PC-9 (cell line): ENCODE data around the gene KLC1. TPM values are rescaled to one million over a fixed set of nuclear protein-coding genes. Genes with fewer than 3 reads are reported as not detected.
"Not testable (repeated sequence)": the region's sequence is repeated elsewhere in the genome, so short reads cannot be mapped to it uniquely, and the experiment has no call there.

ENCODE experiments used
- BruUV-seq: library from RNA; stranded (reverse); fragments of 400-500 nt; replicated peaks from 2 replicates; lab custom pipeline; 2021; lab: Mats Ljungman, UMichigan
- CTCF ChIA-PET: fragments of 300-600 bp; sonication (Branson Sonifier 250); formaldehyde crosslinking; loops from one replicate; lab custom pipeline; 2022; ENCODE audit warnings: antibody characterized with exemption; lab: Charles Lee
- POLR2A ChIA-PET: fragments of 300-600 bp; sonication (Branson Sonifier 250); formaldehyde crosslinking; loops from one replicate; lab custom pipeline; 2022; ENCODE audit warnings: antibody characterized with exemption; ENCODE audit not compliant: unreplicated experiment; lab: Charles Lee
- DNase-seq, 2 experiments: peaks; one replicate each; pipeline versions ENCODE4 v3.0.0 to v3.0.0-alpha.2; 2015 to 2022; ENCODE audit warnings: mixed read lengths in 1 of 2
- H2AFZ ChIP-seq: fragments of 200-600 bp; sonication (generic); 2 replicates; pipeline ENCODE4 v1.8.1; 2017; ENCODE audit warnings: antibody characterized with exemption
- H3F3A ChIP-seq: fragments of 200-600 bp; sonication (generic); 2 replicates; pipeline ENCODE4 v1.8.1; 2017; ENCODE audit warnings: antibody characterized with exemption, mild to moderate bottlenecking, low read depth; ENCODE audit not compliant: insufficient read depth
- H3K27ac ChIP-seq: fragments of 200-600 bp; sonication (generic); 2 replicates; pipeline ENCODE4 v1.6.1; 2016; ENCODE audit warnings: mixed run types
- H3K27me3 ChIP-seq: fragments of 200-600 bp; sonication (generic); 2 replicates; pipeline ENCODE4 v1.6.1; 2016; ENCODE audit warnings: low read depth, mixed run types; ENCODE audit not compliant: insufficient read depth
- H3K36me3 ChIP-seq: fragments of 200-600 bp; sonication (generic); 2 replicates; pipeline ENCODE4 v1.6.1; 2016; ENCODE audit warnings: low read depth, mixed run types
- H3K4me1 ChIP-seq: fragments of 200-600 bp; sonication (generic); replicated peaks from 2 replicates; pipeline ENCODE4 v1.6.1; 2016; ENCODE audit warnings: mixed run types; ENCODE audit not compliant: insufficient read depth
- H3K4me2 ChIP-seq: fragments of 200-600 bp; sonication (generic); 2 replicates; pipeline ENCODE4 v1.6.1; 2017; ENCODE audit warnings: mixed run types
- H3K4me3 ChIP-seq: fragments of 200-600 bp; sonication (generic); 2 replicates; pipeline ENCODE4 v1.6.1; 2016; ENCODE audit warnings: mixed run types
- H3K79me2 ChIP-seq: fragments of 200-600 bp; sonication (generic); 2 replicates; pipeline ENCODE4 v1.6.1; 2017; ENCODE audit warnings: low read depth, mixed run types
- H3K9me2 ChIP-seq: fragments of 200-600 bp; sonication (generic); 2 replicates; pipeline ENCODE4 v1.8.1; 2017; ENCODE audit warnings: mild to moderate bottlenecking; ENCODE audit not compliant: insufficient read depth
- H3K9me3 ChIP-seq: fragments of 200-600 bp; sonication (generic); 2 replicates; pipeline ENCODE4 v1.8.1; 2016; ENCODE audit warnings: low read depth; ENCODE audit not compliant: insufficient read depth
- H4K20me1 ChIP-seq: fragments of 200-600 bp; sonication (generic); 2 replicates; pipeline ENCODE4 v1.8.1; 2017; ENCODE audit not compliant: insufficient read depth
- EZH2 ChIP-seq: fragments of 200-600 bp; sonication (generic); IDR thresholded peaks from 2 replicates; pipeline ENCODE4 v1.8.0; 2017; ENCODE audit warnings: antibody characterized with exemption, low read depth
- intact Hi-C: fragments of 100-400 bp; cut with micrococcal nuclease; formaldehyde crosslinking; loops from one replicate; pipeline ENCODE4 v1.10.0; 2022; ENCODE audit not compliant: unreplicated experiment
- total RNA-seq: library from RNA; stranded (reverse); gene quantifications from 2 replicates; pipeline ENCODE4 v1.2.3, GENCODE V29; 2021
- TF ChIP-seq, protein P1 (sequence below): fragments of 200-600 bp; sonication (generic); conservative IDR thresholded peaks from 2 replicates; pipeline ENCODE4 v1.6.1; 2017; ENCODE audit warnings: mixed run types, antibody characterized with exemption, mild to moderate bottlenecking, moderate library complexity

KLC1 gene
- total RNA-seq, 1 experiment from 2014 or later = 254 TPM

DNA sequence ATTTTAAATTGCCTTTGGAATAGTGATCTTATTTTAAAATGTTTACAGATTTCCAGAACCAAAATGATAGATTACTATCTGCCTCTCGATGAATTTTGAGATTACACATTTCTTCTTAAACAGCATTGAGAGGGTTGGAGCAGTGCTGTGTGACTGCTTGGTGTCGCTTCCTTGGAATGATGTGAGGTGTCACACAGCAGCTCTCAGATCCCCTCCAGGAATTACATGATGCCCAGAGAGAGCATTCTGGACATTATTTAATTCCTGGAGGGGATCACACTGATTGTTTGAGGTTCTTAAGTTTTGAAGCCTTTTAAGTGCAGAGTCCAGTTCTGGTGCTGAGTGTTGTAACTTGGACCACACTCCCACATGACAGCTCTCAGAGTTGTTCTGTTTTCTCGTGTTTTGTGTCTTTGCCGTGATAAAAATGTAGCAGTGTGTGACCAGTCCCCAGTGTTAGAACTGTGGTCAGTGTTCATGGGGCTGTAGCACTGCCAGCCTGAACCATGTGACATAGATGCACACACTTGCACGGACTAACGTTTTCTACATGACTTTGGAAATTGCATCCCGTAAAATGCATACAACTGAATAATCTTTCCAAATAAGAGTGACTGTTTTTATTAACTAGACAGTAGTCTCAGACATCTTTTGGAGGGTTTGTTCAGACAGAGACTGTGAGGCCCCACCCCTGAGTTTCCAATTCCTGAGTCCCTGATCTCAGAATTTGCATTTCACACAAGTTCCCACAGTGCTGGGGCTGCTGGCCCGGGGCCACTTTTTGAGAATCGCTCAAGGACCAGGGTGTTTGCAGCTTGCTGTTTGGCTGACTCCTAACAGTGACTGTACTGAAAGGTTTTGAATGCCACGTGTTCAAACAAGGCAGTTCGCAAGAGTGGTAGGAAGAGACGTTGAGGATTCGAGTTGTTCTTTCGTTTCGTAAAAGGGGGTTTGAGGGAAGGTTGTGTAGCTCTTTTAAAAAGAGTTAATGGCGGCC, 60.2 kb downstream of the KLC1 start:
- POLR2A ChIA-PET = interaction anchor here (0.6 kb wide), 1 partner anchor 1112 kb away, joined by 3 read pairs; no protein-coding TSS in a partner anchor
- Histone ChIP-seq H3K36me3 (peaks cover 71% of the 10 kb centered on the region), H3K27me3 (no peaks in the 10 kb centered on the region), H3F3A (peaks cover 84% of the 10 kb centered on the region), H3K4me3 (no peak overlapping the region), H3K4me2 (no peak overlapping the region), H4K20me1 (peaks cover 89% of the 10 kb centered on the region), H3K4me1 (peaks cover 15% of the 10 kb centered on the region), H3K9me2 (no peaks in the 10 kb centered on the region), H3K79me2 (no peaks in the 10 kb centered on the region), H2AFZ (no peak overlapping the region), H3K27ac (no peak overlapping the region), H3K9me3 (no peaks in the 10 kb centered on the region)
- no TSS peak for BruUV-seq
- no peak for DNase-seq
- TF ChIP-seq EZH2 = no peak
- TF ChIP-seq, protein P1, sequence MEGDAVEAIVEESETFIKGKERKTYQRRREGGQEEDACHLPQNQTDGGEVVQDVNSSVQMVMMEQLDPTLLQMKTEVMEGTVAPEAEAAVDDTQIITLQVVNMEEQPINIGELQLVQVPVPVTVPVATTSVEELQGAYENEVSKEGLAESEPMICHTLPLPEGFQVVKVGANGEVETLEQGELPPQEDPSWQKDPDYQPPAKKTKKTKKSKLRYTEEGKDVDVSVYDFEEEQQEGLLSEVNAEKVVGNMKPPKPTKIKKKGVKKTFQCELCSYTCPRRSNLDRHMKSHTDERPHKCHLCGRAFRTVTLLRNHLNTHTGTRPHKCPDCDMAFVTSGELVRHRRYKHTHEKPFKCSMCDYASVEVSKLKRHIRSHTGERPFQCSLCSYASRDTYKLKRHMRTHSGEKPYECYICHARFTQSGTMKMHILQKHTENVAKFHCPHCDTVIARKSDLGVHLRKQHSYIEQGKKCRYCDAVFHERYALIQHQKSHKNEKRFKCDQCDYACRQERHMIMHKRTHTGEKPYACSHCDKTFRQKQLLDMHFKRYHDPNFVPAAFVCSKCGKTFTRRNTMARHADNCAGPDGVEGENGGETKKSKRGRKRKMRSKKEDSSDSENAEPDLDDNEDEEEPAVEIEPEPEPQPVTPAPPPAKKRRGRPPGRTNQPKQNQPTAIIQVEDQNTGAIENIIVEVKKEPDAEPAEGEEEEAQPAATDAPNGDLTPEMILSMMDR = no peak
- intact Hi-C loops = no loop called here
- CTCF ChIA-PET = interaction anchor here (0.6 kb wide), 1 partner anchor 29 kb away, joined by 3 read pairs; no protein-coding TSS in a partner anchor

DNA sequence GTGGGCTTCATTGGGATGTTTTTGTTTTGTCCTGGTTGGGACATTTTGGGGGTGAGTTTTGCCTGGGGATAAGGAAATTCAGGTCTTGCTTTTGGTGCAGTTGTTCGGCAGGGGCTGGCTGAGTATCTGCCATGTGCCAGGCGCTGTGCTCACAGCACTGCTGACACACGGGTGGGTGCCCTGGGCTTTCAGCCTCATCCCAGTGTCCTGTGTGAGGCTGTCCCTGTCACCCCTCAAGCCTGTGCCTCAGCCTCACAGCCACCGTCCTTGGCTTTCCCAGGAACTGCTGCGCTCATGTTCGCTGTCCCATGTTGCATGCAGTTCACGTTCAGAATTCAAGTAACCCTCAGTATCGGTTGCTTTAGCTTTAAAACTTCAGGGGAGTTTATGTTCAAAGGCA, 61.3 kb downstream of the KLC1 start:
- Histone ChIP-seq H3K4me1 (peaks cover 15% of the 10 kb centered on the region), H3K4me3 (no peak overlapping the region), H3K4me2 (no peak overlapping the region), H3K9me2 (no peaks in the 10 kb centered on the region), H4K20me1 (peaks cover 77% of the 10 kb centered on the region), H3K27me3 (no peaks in the 10 kb centered on the region), H3K36me3 (peaks cover 66% of the 10 kb centered on the region), H2AFZ (no peak overlapping the region), H3K9me3 (no peaks in the 10 kb centered on the region), H3F3A (peaks cover 86% of the 10 kb centered on the region), H3K27ac (no peak overlapping the region), H3K79me2 (no peaks in the 10 kb centered on the region)
- intact Hi-C loops = loop anchor here (5.0 kb wide), 1 partner anchor 128 kb away; the partner anchor contains the start of genes BAG5 and COA8
- TF ChIP-seq EZH2 = no peak
- TF ChIP-seq, protein P1 = no peak
- no TSS peak for BruUV-seq
- DNase-seq = no peak
- CTCF ChIA-PET = interaction anchor here (0.7 kb wide), 2 partner anchors 43 to 51 kb away, joined by 4 to 6 read pairs; no protein-coding TSS in a partner anchor
- POLR2A ChIA-PET = no interaction called here

DNA sequence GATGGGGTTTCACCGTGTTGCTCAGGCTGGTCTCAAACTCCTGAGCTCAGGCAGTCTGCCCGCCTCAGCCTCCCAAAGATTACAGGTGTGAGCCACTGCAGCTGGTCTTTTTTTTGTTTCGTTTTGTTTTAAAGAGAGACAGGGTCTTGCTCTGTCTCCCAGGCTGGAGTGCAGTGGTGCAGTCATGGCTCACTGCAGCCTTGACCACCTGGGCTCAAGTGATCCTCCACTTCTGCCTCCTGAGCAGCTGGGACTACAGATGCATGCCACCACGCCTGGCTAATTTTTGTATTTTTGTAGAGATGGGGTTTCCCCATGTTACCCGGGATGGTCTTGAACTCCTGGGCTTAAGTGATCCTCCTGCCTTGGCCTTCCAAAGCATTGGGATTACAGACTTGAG, 62.6 kb downstream of the KLC1 start:
- H4K20me1 ChIP-seq = peaks cover 71% of the 10 kb centered on the region
- H3K27me3 ChIP-seq, DNase-seq, H3K27ac ChIP-seq, H3K4me2 ChIP-seq, H3K4me3 ChIP-seq, H3K79me2 ChIP-seq, BruUV-seq, H2AFZ ChIP-seq, H3K9me2 ChIP-seq, H3K9me3 ChIP-seq: not testable (repeated sequence)
- ChIA-PET POLR2A (interaction anchor here (0.6 kb wide), 1 partner anchor 50 kb away, joined by 4 read pairs; no protein-coding TSS in a partner anchor), CTCF (interaction anchor here (0.6 kb wide), 1 partner anchor 14 kb away, joined by 8 read pairs; no protein-coding TSS in a partner anchor)
- H3K4me1 ChIP-seq = peaks cover 15% of the 10 kb centered on the region
- peaks cover 83% of the 10 kb centered on the region for H3F3A ChIP-seq
- peaks cover 53% of the 10 kb centered on the region for H3K36me3 ChIP-seq
- intact Hi-C loops = loop anchor here (2.0 to 5.0 kb wide), 2 partner anchors 29 to 129 kb away; partner anchors contain the start of genes BAG5 and COA8
